Measurements from ENCODE around the gene OSGIN1. TPM values are rescaled to one million over a fixed set of nuclear protein-coding genes. Genes with fewer than 3 reads are reported as not detected.

The OSGIN1 gene
- total RNA-seq, 1 experiment from 2014 or later: 3.7 TPM

DNA sequence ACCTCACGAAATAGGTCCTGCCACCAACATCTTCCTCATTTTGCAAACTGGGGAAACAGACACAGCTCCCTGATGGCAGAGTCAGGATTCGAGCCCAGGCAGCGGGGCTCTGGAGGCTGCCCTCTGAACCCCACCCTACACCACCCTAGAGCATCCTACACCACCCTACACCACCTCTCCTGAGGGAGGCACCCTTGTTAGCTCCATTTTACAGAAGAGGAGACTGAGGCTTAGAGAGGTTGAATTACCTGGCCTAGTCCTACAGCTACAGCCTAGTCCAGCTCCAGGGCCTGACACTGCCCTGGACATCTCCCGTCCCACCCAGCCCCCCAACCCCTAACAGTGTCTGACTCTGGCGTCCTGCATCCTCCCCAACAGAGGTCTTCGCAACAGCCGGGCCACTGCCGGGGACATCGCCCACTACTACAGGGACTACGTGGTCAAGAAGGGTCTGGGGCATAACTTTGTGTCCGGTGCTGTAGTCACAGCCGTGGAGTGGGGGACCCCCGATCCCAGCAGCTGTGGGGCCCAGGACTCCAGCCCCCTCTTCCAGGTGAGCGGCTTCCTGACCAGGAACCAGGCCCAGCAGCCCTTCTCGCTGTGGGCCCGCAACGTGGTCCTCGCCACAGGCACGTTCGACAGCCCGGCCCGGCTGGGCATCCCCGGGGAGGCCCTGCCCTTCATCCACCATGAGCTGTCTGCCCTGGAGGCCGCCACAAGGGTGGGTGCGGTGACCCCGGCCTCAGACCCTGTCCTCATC, 11.8 kb downstream of the OSGIN1 start:
- POLR2A ChIA-PET: interaction anchor here (0.6 to 1.0 kb wide), 2 partner anchors 344 to 1324 kb away, joined by 3 read pairs; no protein-coding TSS in a partner anchor
- Mint-ChIP-seq H3K27ac (ENCODE audit: low read depth, unreplicated experiment) (no peak overlapping the region), H3K36me3 (ENCODE audit: insufficient read depth, unreplicated experiment) (peaks cover 7% of the 10 kb centered on the region), H3K27me3 (ENCODE audit: insufficient read depth, unreplicated experiment) (peaks cover 10% of the 10 kb centered on the region), H3K4me3 (ENCODE audit: unreplicated experiment) (no peak overlapping the region), H3K9me3 (ENCODE audit: unreplicated experiment) (no peaks in the 10 kb centered on the region), H3K4me1 (ENCODE audit: insufficient read depth, unreplicated experiment) (peaks cover 6% of the 10 kb centered on the region)
- TF ChIP-seq, protein P1, sequence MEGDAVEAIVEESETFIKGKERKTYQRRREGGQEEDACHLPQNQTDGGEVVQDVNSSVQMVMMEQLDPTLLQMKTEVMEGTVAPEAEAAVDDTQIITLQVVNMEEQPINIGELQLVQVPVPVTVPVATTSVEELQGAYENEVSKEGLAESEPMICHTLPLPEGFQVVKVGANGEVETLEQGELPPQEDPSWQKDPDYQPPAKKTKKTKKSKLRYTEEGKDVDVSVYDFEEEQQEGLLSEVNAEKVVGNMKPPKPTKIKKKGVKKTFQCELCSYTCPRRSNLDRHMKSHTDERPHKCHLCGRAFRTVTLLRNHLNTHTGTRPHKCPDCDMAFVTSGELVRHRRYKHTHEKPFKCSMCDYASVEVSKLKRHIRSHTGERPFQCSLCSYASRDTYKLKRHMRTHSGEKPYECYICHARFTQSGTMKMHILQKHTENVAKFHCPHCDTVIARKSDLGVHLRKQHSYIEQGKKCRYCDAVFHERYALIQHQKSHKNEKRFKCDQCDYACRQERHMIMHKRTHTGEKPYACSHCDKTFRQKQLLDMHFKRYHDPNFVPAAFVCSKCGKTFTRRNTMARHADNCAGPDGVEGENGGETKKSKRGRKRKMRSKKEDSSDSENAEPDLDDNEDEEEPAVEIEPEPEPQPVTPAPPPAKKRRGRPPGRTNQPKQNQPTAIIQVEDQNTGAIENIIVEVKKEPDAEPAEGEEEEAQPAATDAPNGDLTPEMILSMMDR (IDR thresholded peaks at IDR 0.05; ENCODE audit: unreplicated experiment): no peak
- intact Hi-C loops (cut with micrococcal nuclease): no loop called here
- DNase-seq (ENCODE audit: unreplicated experiment): no peak
- BruUV-seq (replicated peaks): no TSS peak
- CTCF ChIA-PET: interaction anchor here (0.5 to 14.7 kb wide), 6 partner anchors 9 to 102 kb away, joined by 3 to 220 read pairs (median 6); partner anchors contain the start of gene OSGIN1

DNA sequence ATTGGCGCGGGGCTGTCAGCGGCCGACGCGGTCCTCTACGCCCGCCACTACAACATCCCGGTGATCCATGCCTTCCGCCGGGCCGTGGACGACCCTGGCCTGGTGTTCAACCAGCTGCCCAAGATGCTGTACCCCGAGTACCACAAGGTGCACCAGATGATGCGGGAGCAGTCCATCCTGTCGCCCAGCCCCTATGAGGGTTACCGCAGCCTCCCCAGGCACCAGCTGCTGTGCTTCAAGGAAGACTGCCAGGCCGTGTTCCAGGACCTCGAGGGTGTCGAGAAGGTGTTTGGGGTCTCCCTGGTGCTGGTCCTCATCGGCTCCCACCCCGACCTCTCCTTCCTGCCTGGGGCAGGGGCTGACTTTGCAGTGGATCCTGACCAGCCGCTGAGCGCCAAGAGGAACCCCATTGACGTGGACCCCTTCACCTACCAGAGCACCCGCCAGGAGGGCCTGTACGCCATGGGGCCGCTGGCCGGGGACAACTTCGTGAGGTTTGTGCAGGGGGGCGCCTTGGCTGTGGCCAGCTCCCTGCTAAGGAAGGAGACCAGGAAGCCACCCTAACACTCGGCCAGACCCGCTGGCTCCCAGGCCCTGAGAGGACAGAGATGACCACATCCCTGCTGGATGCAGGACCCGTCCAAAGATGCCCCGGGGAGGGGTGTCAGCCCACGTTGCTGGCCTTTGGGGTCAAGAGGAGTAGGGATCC, 12.6 kb downstream of the OSGIN1 start:
- H3K27me3 Mint-ChIP-seq (ENCODE audit: insufficient read depth, unreplicated experiment): peaks cover 10% of the 10 kb centered on the region
- no TSS peak for BruUV-seq (replicated peaks)
- no peak overlapping the region for H3K27ac Mint-ChIP-seq (ENCODE audit: low read depth, unreplicated experiment)
- peaks cover 7% of the 10 kb centered on the region for H3K36me3 Mint-ChIP-seq (ENCODE audit: insufficient read depth, unreplicated experiment)
- no peaks in the 10 kb centered on the region for H3K9me3 Mint-ChIP-seq (ENCODE audit: unreplicated experiment)
- DNase-seq (ENCODE audit: unreplicated experiment): no peak
- H3K4me1 Mint-ChIP-seq (ENCODE audit: insufficient read depth, unreplicated experiment): peaks cover 6% of the 10 kb centered on the region
- ChIA-PET POLR2A (interaction anchor here (0.7 kb wide), 1 partner anchor 88 kb away, joined by 3 read pairs; no protein-coding TSS in a partner anchor), CTCF (interaction anchor here (0.6 to 14.7 kb wide), 8 partner anchors 8 to 114 kb away, joined by 3 to 220 read pairs (median 4); no protein-coding TSS in a partner anchor)
- TF ChIP-seq, protein P1 (IDR thresholded peaks at IDR 0.05; ENCODE audit: unreplicated experiment): no peak
- intact Hi-C loops (cut with micrococcal nuclease): no loop called here
- H3K4me3 Mint-ChIP-seq (ENCODE audit: unreplicated experiment): no peak overlapping the region

DNA sequence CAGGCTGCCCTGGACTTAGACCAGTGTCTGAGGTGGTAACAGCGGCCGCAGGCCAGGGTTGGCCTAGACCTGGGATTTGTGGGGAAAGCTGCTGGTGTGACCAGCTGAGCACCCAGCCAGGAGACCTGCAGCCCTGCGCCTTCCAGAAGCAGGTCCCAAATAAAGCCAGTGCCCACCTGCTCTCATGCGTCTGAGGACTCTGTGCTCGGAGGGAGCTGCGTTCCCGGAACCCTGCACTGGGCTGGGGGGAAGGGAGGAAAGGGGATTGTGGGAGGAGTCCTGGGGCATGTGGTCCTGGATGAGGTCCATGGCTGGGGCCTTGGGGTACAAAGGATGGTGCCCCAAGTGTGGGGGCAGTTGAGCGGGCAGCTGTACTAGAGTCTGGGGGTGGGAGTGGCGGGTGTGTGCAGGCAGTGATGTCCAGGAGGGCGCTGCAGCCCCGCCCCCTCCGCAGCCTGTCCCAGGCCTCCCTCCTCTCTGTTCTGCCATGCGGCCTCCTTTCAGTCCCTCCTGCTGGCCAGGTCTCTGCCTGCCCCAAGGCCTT, 13.2 kb downstream of the OSGIN1 start:
- POLR2A ChIA-PET: interaction anchor here (0.7 kb wide), 1 partner anchor 87 kb away, joined by 3 read pairs; no protein-coding TSS in a partner anchor
- DNase-seq (ENCODE audit: unreplicated experiment): no peak
- CTCF ChIA-PET: interaction anchor here (0.6 to 14.7 kb wide), 10 partner anchors 9 to 114 kb away, joined by 3 to 220 read pairs (median 3); no protein-coding TSS in a partner anchor
- Mint-ChIP-seq H3K9me3 (ENCODE audit: unreplicated experiment) (no peaks in the 10 kb centered on the region), H3K4me3 (ENCODE audit: unreplicated experiment) (no peak overlapping the region), H3K27ac (ENCODE audit: low read depth, unreplicated experiment) (no peak overlapping the region), H3K27me3 (ENCODE audit: insufficient read depth, unreplicated experiment) (peaks cover 10% of the 10 kb centered on the region), H3K36me3 (ENCODE audit: insufficient read depth, unreplicated experiment) (peaks cover 7% of the 10 kb centered on the region), H3K4me1 (ENCODE audit: insufficient read depth, unreplicated experiment) (peaks cover 6% of the 10 kb centered on the region)
- BruUV-seq (replicated peaks): no TSS peak
- TF ChIP-seq, protein P1 (IDR thresholded peaks at IDR 0.05; ENCODE audit: unreplicated experiment): no peak
- intact Hi-C loops (cut with micrococcal nuclease): no loop called here

DNA sequence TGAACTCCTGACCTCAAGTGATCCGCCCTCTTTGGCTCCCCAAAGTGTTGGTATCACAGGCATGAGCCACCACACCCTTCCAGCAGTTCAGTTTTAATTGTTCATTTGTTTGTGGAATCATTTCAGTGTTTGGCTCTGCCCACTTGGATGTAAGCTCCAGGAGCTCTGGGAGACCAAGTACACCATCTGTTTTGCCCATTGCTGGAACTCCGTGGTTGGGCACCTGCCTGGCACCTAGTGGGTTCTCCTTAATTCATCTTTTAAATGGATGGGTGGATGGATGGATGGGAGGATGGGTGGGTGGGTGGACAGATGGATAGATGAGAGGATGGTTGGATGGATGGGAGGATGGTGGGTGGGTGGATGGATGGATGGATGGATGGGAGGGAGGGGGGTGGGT, 14.1 kb downstream of the OSGIN1 start:
- H3K4me3 Mint-ChIP-seq (ENCODE audit: unreplicated experiment): no peak overlapping the region

More for the DNA sequence above, 14.1 kb downstream of the OSGIN1 start:
- Mint-ChIP-seq H3K27me3 (ENCODE audit: insufficient read depth, unreplicated experiment) (peaks cover 10% of the 10 kb centered on the region), H3K9me3 (ENCODE audit: unreplicated experiment) (no peaks in the 10 kb centered on the region), H3K27ac (ENCODE audit: low read depth, unreplicated experiment) (no peak overlapping the region), H3K36me3 (ENCODE audit: insufficient read depth, unreplicated experiment) (peaks cover 7% of the 10 kb centered on the region), H3K4me1 (ENCODE audit: insufficient read depth, unreplicated experiment) (peaks cover 6% of the 10 kb centered on the region)
- no peak for DNase-seq (ENCODE audit: unreplicated experiment)
- TF ChIP-seq, protein P1 (IDR thresholded peaks at IDR 0.05; ENCODE audit: unreplicated experiment): no peak
- no TSS peak for BruUV-seq (replicated peaks)
- POLR2A ChIA-PET: no interaction called here
- CTCF ChIA-PET: interaction anchor here (0.7 to 14.7 kb wide), 11 partner anchors 11 to 125 kb away, joined by 3 to 220 read pairs (median 4); no protein-coding TSS in a partner anchor
- intact Hi-C loops (cut with micrococcal nuclease): no loop called here
